Vagina (tissue), 2 donors: ENCODE measurements around the gene DLST. TPM values are rescaled to one million over a fixed set of nuclear protein-coding genes. Genes with fewer than 3 reads are reported as not detected.

Experiments
- DNase-seq, 2 donors: peaks; one replicate each; pipeline ENCODE4 v3.0.0-alpha.2; 2017; ENCODE audit errors: extremely low spot score in 2 of 2
- H3K27ac ChIP-seq: fragments of 200-600 bp; sonication (generic); one replicate; pipeline ENCODE4 v1.5.1; 2019
- H3K27me3 ChIP-seq: fragments of 200-600 bp; sonication (generic); one replicate; pipeline ENCODE4 v1.5.1; 2019
- H3K36me3 ChIP-seq, 2 donors: fragments of 200-600 bp; sonication (generic); one replicate each; pipeline ENCODE4 v1.5.1; 2017 to 2019
- H3K4me1 ChIP-seq: fragments of 200-600 bp; sonication (generic); one replicate; pipeline ENCODE4 v1.5.1; 2019
- H3K4me3 ChIP-seq, 2 donors: fragments of 200-600 bp; sonication (generic); 1 replicate in 1 of 2; 2 replicates in 1 of 2; pipeline ENCODE4 v1.5.1; 2016 to 2019
- H3K9me3 ChIP-seq: fragments of 200-600 bp; sonication (generic); one replicate; pipeline ENCODE4 v1.5.1; 2019
- CTCF ChIP-seq, 3 experiments: fragments of 450-650 bp in 2 of 3; fragments of 200-600 bp in 1 of 3; sonication (generic) in 1 of 3; IDR thresholded peaks; one replicate each; pipeline ENCODE4 v1.5.1; 2017 to 2019; ENCODE audit warnings: antibody characterized with exemption in 3 of 3, mild to moderate bottlenecking in 2 of 3, moderate library complexity in 2 of 3
- POLR2A ChIP-seq, 2 donors: fragments of 450-650 bp; IDR thresholded peaks; one replicate each; pipeline ENCODE4 v1.6.1; 2017; ENCODE audit warnings: antibody characterized with exemption in 2 of 2, mild to moderate bottlenecking in 2 of 2, moderate library complexity in 2 of 2
- POLR2AphosphoS5 ChIP-seq, 2 donors: sonication (generic); formaldehyde crosslinking; IDR thresholded peaks; one replicate each; pipeline ENCODE4 v1.9.0; 2017; ENCODE audit warnings: antibody characterized with exemption in 2 of 2, mild to moderate bottlenecking in 2 of 2, low read depth in 1 of 2; ENCODE audit not compliant: insufficient read depth in 1 of 2
- intact Hi-C: fragments of 100-400 bp; cut with DNase I; formaldehyde crosslinking; loops from one replicate; pipeline ENCODE4 v1.15.1; 2023
- total RNA-seq: library from RNA; depleted of rRNA; stranded (reverse); fragments of >200 nt; gene quantifications from one replicate; pipeline ENCODE4 v1.2.3, GENCODE V29; 2016

DLST gene
- total RNA-seq, 1 donor from 2014 or later = 109 TPM

GRCh38 chr14:74949191-74949601 lies 67.5 kb downstream of the DLST start:
- H3K4me1 ChIP-seq = peaks cover 21% of the 10 kb centered on the region
- H3K4me3 ChIP-seq = no peak overlapping the region
- DNase-seq = no peak
- no peaks in the 10 kb centered on the region for H3K36me3 ChIP-seq
- no peaks in the 10 kb centered on the region for H3K9me3 ChIP-seq
- no peaks in the 10 kb centered on the region for H3K27me3 ChIP-seq
- intact Hi-C loops = no loop called here
- no peak for TF ChIP-seq POLR2A (IDR thresholded peaks at IDR 0.05)
- no peak for TF ChIP-seq CTCF (IDR thresholded peaks at IDR 0.05)
- no peak for TF ChIP-seq POLR2AphosphoS5 (IDR thresholded peaks at IDR 0.05; ENCODE audit: insufficient read depth in 1 of 2, low read depth in 1 of 2)
- H3K27ac ChIP-seq = no peak overlapping the region

GRCh38 chr14:74949859-74950573 lies 68.3 kb downstream of the DLST start:
- intact Hi-C loops = loop anchor here (5.0 to 10.0 kb wide), 2 partner anchors 55 to 142 kb away; partner anchors contain the start of gene EIF2B2
- TF ChIP-seq POLR2AphosphoS5 (IDR thresholded peaks at IDR 0.05; ENCODE audit: insufficient read depth in 1 of 2, low read depth in 1 of 2) (no peak), CTCF (IDR thresholded peaks at IDR 0.05) (no peak), POLR2A (IDR thresholded peaks at IDR 0.05) (no peak)
- H3K36me3 ChIP-seq = no peaks in the 10 kb centered on the region
- H3K4me1 ChIP-seq = peaks cover 30% of the 10 kb centered on the region
- no peak overlapping the region for H3K27ac ChIP-seq
- no peaks in the 10 kb centered on the region for H3K27me3 ChIP-seq
- H3K4me3 ChIP-seq = no peak overlapping the region
- no peaks in the 10 kb centered on the region for H3K9me3 ChIP-seq
- no peak for DNase-seq

GRCh38 chr14:74950795-74951442 lies 69.2 kb downstream of the DLST start:
- TF ChIP-seq CTCF (IDR thresholded peaks at IDR 0.05) (no peak), POLR2AphosphoS5 (IDR thresholded peaks at IDR 0.05; ENCODE audit: insufficient read depth in 1 of 2, low read depth in 1 of 2) (no peak), POLR2A (IDR thresholded peaks at IDR 0.05) (no peak)
- Histone ChIP-seq H3K4me1 (peaks cover 32% of the 10 kb centered on the region), H3K27ac (no peak overlapping the region), H3K4me3 (no peak overlapping the region), H3K36me3 (no peaks in the 10 kb centered on the region), H3K9me3 (no peaks in the 10 kb centered on the region), H3K27me3 (no peaks in the 10 kb centered on the region)
- no peak for DNase-seq
- intact Hi-C loops = loop anchor here (5.0 to 10.0 kb wide), 2 partner anchors 54 to 141 kb away; partner anchors contain the start of gene EIF2B2

- TF ChIP-seq CTCF (IDR thresholded peaks at IDR 0.05) (no peak), POLR2AphosphoS5 (IDR thresholded peaks at IDR 0.05; ENCODE audit: insufficient read depth in 1 of 2, low read depth in 1 of 2) (no peak), POLR2A (IDR thresholded peaks at IDR 0.05) (no peak)
- peaks cover 25% of the 10 kb centered on the region for H3K4me1 ChIP-seq
- H3K36me3 ChIP-seq = no peaks in the 10 kb centered on the region
- no peaks in the 10 kb centered on the region for H3K27me3 ChIP-seq
- intact Hi-C loops = loop anchor here (5.0 to 10.0 kb wide), 2 partner anchors 53 to 141 kb away; partner anchors contain the start of gene EIF2B2
- H3K4me3 ChIP-seq = no peak overlapping the region
- no peak for DNase-seq
- no peaks in the 10 kb centered on the region for H3K9me3 ChIP-seq
- H3K27ac ChIP-seq = peak overlapping the region; percentile 28
These were observed 69.9 kb downstream of the DLST start for GRCh38 chr14:74951443-74952179.
